NCI-H446 treated with DMSO at 0.1 percent for 48 hours (cell line): ENCODE data around the gene LRBA.
"Not testable (repeated sequence)": the region's sequence is repeated elsewhere in the genome, so short reads cannot be mapped to it uniquely, and the experiment has no call there.

Source experiments
- DNase-seq: peaks from one replicate; lab custom pipeline; 2025; lab: John Stamatoyannopoulos, UW

LRBA gene

GRCh38 chr4:150801833-150802232 lies 213.3 kb downstream of the LRBA start:
- no peak for DNase-seq

GRCh38 chr4:150799207-150799606 lies 215.9 kb downstream of the LRBA start:
- no peak for DNase-seq

- DNase-seq, result no peak
These were observed 220.4 kb downstream of the LRBA start for GRCh38 chr4:150794706-150795105.

- DNase-seq, result no peak
These were observed 225.2 kb downstream of the LRBA start for GRCh38 chr4:150789864-150790263.

- no peak for DNase-seq
These were observed 230.1 kb downstream of the LRBA start for GRCh38 chr4:150784939-150785338.

GRCh38 chr4:150784305-150784704 lies 230.8 kb downstream of the LRBA start:
- DNase-seq, result no peak

GRCh38 chr4:150782921-150783320 lies 232.2 kb downstream of the LRBA start:
- DNase-seq, result no peak

GRCh38 chr4:150782311-150782710 lies 232.8 kb downstream of the LRBA start:
- DNase-seq, result peak; percentile 51

GRCh38 chr4:150781191-150781590 lies 233.9 kb downstream of the LRBA start:
- DNase-seq, result no peak

- DNase-seq, result no peak
These were observed 235.4 kb downstream of the LRBA start for GRCh38 chr4:150779707-150780106.

- DNase-seq, result no peak
These were observed 241.2 kb downstream of the LRBA start for GRCh38 chr4:150773729-150774449.

- no peak for DNase-seq
These were observed 242.1 kb downstream of the LRBA start for GRCh38 chr4:150773032-150773431.

- DNase-seq, result no peak
These were observed 243.7 kb downstream of the LRBA start for GRCh38 chr4:150771382-150771781.

GRCh38 chr4:150769845-150770244 lies 245.2 kb downstream of the LRBA start:
- DNase-seq, result no peak

GRCh38 chr4:150769248-150769647 lies 245.8 kb downstream of the LRBA start:
- no peak for DNase-seq

- DNase-seq, result no peak
These were observed 246.6 kb downstream of the LRBA start for GRCh38 chr4:150768497-150768896.

- DNase-seq, result no peak
These were observed 249.9 kb downstream of the LRBA start for GRCh38 chr4:150765216-150765615.

GRCh38 chr4:150751648-150752047 lies 263.4 kb downstream of the LRBA start:
- no peak for DNase-seq

- DNase-seq, result no peak
These were observed 264.3 kb downstream of the LRBA start for GRCh38 chr4:150750824-150751223.

- DNase-seq, result no peak
These were observed 268.9 kb downstream of the LRBA start for GRCh38 chr4:150746156-150746555.

GRCh38 chr4:150744570-150744969 lies 270.5 kb downstream of the LRBA start:
- no peak for DNase-seq

GRCh38 chr4:150743564-150744342 lies 271.3 kb downstream of the LRBA start:
- DNase-seq, result no peak

GRCh38 chr4:150742930-150743329 lies 272.2 kb downstream of the LRBA start:
- DNase-seq, result not testable (repeated sequence)

- no peak for DNase-seq
These were observed 275.5 kb downstream of the LRBA start for GRCh38 chr4:150739591-150739990.
